Measurements from ENCODE around the gene FZR1. TPM values are rescaled to one million over a fixed set of nuclear protein-coding genes. Genes with fewer than 3 reads are reported as not detected.

The FZR1 gene
- total and polyA plus RNA-seq, 2 of the 13 experiments (the other 11 are each of a cell fraction or from before 2014, with no cell fraction given) = 29.0 to 30.8 TPM

DNA sequence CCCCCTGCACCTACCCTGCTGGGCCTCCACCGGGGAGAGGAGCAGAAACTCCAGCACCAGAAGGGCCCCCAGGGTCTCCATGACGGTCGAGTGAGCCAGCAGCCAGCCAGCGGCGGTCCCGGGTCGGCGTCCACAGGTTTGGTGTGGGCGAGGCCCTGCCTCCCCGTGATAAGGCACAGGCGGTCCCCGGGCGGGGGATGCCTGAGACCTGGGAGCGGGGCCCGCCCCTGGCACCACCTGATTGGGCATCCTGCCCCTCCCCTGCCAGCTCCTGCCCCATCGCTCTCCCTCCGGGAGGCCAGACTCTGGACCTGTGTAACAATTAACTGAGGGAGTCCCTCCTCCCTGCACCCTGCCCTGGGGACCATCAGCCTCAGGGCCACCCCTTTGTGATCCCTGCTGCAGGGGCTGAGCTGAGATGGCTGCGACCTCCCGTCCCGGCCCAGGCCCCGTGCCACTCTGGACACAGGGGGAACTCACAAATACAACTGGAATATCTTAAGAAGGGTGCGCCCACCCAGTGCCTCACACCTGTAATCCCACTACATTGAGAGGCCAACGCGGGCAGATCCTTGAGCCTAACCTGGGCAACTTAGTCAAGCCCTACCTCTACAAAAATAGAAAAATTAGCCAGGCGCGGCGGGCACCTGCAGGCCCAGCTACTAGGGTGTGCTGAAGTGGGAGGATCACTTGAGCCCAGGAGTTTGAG, 25.6 kb upstream of the FZR1 start, which contains the start of gene SMIM24 (continued):
- no peak for TF ChIP-seq ZNF44 (CRISPR knock-in tag; IDR thresholded peaks at IDR 0.05)
- no peak for TF ChIP-seq TP53 (CRISPR knock-in tag; conservative IDR thresholded peaks at IDR 0.05)
- TF ChIP-seq, protein P1, sequence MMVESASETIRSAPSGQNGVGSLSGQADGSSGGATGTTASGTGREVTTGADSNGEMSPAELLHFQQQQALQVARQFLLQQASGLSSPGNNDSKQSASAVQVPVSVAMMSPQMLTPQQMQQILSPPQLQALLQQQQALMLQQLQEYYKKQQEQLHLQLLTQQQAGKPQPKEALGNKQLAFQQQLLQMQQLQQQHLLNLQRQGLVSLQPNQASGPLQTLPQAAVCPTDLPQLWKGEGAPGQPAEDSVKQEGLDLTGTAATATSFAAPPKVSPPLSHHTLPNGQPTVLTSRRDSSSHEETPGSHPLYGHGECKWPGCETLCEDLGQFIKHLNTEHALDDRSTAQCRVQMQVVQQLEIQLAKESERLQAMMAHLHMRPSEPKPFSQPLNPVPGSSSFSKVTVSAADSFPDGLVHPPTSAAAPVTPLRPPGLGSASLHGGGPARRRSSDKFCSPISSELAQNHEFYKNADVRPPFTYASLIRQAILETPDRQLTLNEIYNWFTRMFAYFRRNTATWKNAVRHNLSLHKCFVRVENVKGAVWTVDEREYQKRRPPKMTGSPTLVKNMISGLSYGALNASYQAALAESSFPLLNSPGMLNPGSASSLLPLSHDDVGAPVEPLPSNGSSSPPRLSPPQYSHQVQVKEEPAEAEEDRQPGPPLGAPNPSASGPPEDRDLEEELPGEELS (CRISPR knock-in tag; IDR thresholded peaks at IDR 0.05) = 0 out of 2 replicates have a peak, but pooled peaks have one; percentile 27
- TF ChIP-seq ZNF205 (CRISPR knock-in tag; IDR thresholded peaks at IDR 0.05) = no peak
- TF ChIP-seq BORCS8-MEF2B (CRISPR knock-in tag; IDR thresholded peaks at IDR 0.05) = no peak
- no peak for TF ChIP-seq ZNF317 (CRISPR knock-in tag; IDR thresholded peaks at IDR 0.05)
- no peak for TF ChIP-seq ZEB1 (IDR thresholded peaks at IDR 0.05; ENCODE audit: insufficient replicate concordance, low read depth)
- no peak for TF ChIP-seq POLR2G (IDR thresholded peaks at IDR 0.05; ENCODE audit: low read depth, low read length)
- TF ChIP-seq MEIS2 (CRISPR knock-in tag; IDR thresholded peaks at IDR 0.05) = no peak
- TF ChIP-seq, protein P2, sequence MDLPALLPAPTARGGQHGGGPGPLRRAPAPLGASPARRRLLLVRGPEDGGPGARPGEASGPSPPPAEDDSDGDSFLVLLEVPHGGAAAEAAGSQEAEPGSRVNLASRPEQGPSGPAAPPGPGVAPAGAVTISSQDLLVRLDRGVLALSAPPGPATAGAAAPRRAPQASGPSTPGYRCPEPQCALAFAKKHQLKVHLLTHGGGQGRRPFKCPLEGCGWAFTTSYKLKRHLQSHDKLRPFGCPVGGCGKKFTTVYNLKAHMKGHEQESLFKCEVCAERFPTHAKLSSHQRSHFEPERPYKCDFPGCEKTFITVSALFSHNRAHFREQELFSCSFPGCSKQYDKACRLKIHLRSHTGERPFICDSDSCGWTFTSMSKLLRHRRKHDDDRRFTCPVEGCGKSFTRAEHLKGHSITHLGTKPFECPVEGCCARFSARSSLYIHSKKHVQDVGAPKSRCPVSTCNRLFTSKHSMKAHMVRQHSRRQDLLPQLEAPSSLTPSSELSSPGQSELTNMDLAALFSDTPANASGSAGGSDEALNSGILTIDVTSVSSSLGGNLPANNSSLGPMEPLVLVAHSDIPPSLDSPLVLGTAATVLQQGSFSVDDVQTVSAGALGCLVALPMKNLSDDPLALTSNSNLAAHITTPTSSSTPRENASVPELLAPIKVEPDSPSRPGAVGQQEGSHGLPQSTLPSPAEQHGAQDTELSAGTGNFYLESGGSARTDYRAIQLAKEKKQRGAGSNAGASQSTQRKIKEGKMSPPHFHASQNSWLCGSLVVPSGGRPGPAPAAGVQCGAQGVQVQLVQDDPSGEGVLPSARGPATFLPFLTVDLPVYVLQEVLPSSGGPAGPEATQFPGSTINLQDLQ (CRISPR knock-in tag; IDR thresholded peaks at IDR 0.05) = no peak
- TF ChIP-seq, protein P3, sequence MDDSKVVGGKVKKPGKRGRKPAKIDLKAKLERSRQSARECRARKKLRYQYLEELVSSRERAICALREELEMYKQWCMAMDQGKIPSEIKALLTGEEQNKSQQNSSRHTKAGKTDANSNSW (CRISPR knock-in tag; IDR thresholded peaks at IDR 0.05; ENCODE audit: borderline replicate concordance) = no peak
- no peak for TF ChIP-seq ZNF253 (CRISPR knock-in tag; IDR thresholded peaks at IDR 0.05; ENCODE audit: borderline replicate concordance)
- TF ChIP-seq, protein P4, sequence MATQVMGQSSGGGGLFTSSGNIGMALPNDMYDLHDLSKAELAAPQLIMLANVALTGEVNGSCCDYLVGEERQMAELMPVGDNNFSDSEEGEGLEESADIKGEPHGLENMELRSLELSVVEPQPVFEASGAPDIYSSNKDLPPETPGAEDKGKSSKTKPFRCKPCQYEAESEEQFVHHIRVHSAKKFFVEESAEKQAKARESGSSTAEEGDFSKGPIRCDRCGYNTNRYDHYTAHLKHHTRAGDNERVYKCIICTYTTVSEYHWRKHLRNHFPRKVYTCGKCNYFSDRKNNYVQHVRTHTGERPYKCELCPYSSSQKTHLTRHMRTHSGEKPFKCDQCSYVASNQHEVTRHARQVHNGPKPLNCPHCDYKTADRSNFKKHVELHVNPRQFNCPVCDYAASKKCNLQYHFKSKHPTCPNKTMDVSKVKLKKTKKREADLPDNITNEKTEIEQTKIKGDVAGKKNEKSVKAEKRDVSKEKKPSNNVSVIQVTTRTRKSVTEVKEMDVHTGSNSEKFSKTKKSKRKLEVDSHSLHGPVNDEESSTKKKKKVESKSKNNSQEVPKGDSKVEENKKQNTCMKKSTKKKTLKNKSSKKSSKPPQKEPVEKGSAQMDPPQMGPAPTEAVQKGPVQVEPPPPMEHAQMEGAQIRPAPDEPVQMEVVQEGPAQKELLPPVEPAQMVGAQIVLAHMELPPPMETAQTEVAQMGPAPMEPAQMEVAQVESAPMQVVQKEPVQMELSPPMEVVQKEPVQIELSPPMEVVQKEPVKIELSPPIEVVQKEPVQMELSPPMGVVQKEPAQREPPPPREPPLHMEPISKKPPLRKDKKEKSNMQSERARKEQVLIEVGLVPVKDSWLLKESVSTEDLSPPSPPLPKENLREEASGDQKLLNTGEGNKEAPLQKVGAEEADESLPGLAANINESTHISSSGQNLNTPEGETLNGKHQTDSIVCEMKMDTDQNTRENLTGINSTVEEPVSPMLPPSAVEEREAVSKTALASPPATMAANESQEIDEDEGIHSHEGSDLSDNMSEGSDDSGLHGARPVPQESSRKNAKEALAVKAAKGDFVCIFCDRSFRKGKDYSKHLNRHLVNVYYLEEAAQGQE (IDR thresholded peaks at IDR 0.05; ENCODE audit: borderline replicate concordance in 1 of 2, low read depth in 1 of 2, low read length in 2 of 2) = no peak
- TF ChIP-seq ZSCAN20 (CRISPR knock-in tag; IDR thresholded peaks at IDR 0.05; ENCODE audit: borderline replicate concordance) = no peak
- TF ChIP-seq ZNF616 (CRISPR knock-in tag; IDR thresholded peaks at IDR 0.05; ENCODE audit: low read depth) = no peak
- no peak for TF ChIP-seq ESRRA (CRISPR knock-in tag; IDR thresholded peaks at IDR 0.05; ENCODE audit: low read depth)
- no peak for TF ChIP-seq ZFP90 (CRISPR knock-in tag; IDR thresholded peaks at IDR 0.05; ENCODE audit: borderline replicate concordance)
- TF ChIP-seq MED1 (CRISPR knock-in tag; IDR thresholded peaks at IDR 0.05) = no peak
- peak; percentile 47; the same call in 1 of the 2 replicates for TF ChIP-seq ZNF552 (CRISPR knock-in tag; IDR thresholded peaks at IDR 0.05; ENCODE audit: borderline replicate concordance)
- no peak for TF ChIP-seq HOXA5 (CRISPR knock-in tag; IDR thresholded peaks at IDR 0.05)
- no peak for TF ChIP-seq AKAP8 (CRISPR knock-in tag; IDR thresholded peaks at IDR 0.05)
- no peak for TF ChIP-seq NFE2 (CRISPR knock-in tag; IDR thresholded peaks at IDR 0.05)

Measured in HepG2 (cell line).